ENCODE measurements around the gene MGST3.

Gene MGST3

GRCh38 chr1:165686121-165686970 lies 55.3 kb downstream of the MGST3 start:
- H3K4me2 ChIP-seq: no peak overlapping the region
- H3K4me3 ChIP-seq (IDR thresholded peaks at IDR 0.05; ENCODE audit: insufficient read depth, low read depth, low read length): no peak overlapping the region
- no peak overlapping the region for H3K9ac ChIP-seq
- no peaks in the 10 kb centered on the region for H3K27me3 ChIP-seq (ENCODE audit: insufficient read depth, low read depth)
- TF ChIP-seq CTCF (conservative IDR thresholded peaks at IDR 0.05; ENCODE audit: low read depth, low read length): 0 out of 2 replicates have a peak, but pooled peaks have one; percentile 20
- no peaks in the 10 kb centered on the region; the same call in 1 of the 2 replicates for H4K20me1 ChIP-seq (ENCODE audit: insufficient read depth)
- no peak overlapping the region for H3K27ac ChIP-seq
- peaks cover 5% of the 10 kb centered on the region for H3K4me1 ChIP-seq (ENCODE audit: low read depth, poor library complexity, severe bottlenecking)
- H3K36me3 ChIP-seq (ENCODE audit: insufficient read depth): peaks cover 12% of the 10 kb centered on the region; the same call in 1 of the 2 replicates
- H2AFZ ChIP-seq (ENCODE audit: low read depth): no peak overlapping the region
- H3K79me2 ChIP-seq (ENCODE audit: insufficient read depth, low read depth): peaks cover 66% of the 10 kb centered on the region

GRCh38 chr1:165686971-165687433 lies 56.0 kb downstream of the MGST3 start:
- Histone ChIP-seq H2AFZ (ENCODE audit: low read depth) (no peak overlapping the region), H3K9ac (no peak overlapping the region), H3K27me3 (ENCODE audit: insufficient read depth, low read depth) (no peaks in the 10 kb centered on the region), H3K79me2 (ENCODE audit: insufficient read depth, low read depth) (peaks cover 73% of the 10 kb centered on the region), H3K36me3 (ENCODE audit: insufficient read depth) (peaks cover 7% of the 10 kb centered on the region; the same call in 1 of the 2 replicates), H4K20me1 (ENCODE audit: insufficient read depth) (no peaks in the 10 kb centered on the region; the same call in 1 of the 2 replicates), H3K4me3 (IDR thresholded peaks at IDR 0.05; ENCODE audit: insufficient read depth, low read depth, low read length) (no peak overlapping the region), H3K4me1 (ENCODE audit: low read depth, poor library complexity, severe bottlenecking) (peaks cover 11% of the 10 kb centered on the region), H3K4me2 (no peak overlapping the region), H3K27ac (no peak overlapping the region)
- no peak for TF ChIP-seq CTCF (conservative IDR thresholded peaks at IDR 0.05; ENCODE audit: low read depth, low read length)

- H3K9ac ChIP-seq: no peak overlapping the region
- H3K27me3 ChIP-seq (ENCODE audit: insufficient read depth, low read depth): no peaks in the 10 kb centered on the region
- peaks cover 73% of the 10 kb centered on the region for H3K79me2 ChIP-seq (ENCODE audit: insufficient read depth, low read depth)
- no peak for TF ChIP-seq CTCF (conservative IDR thresholded peaks at IDR 0.05; ENCODE audit: low read depth, low read length)
- peaks cover 11% of the 10 kb centered on the region for H3K4me1 ChIP-seq (ENCODE audit: low read depth, poor library complexity, severe bottlenecking)
- H3K4me3 ChIP-seq (IDR thresholded peaks at IDR 0.05; ENCODE audit: insufficient read depth, low read depth, low read length): no peak overlapping the region
- no peak overlapping the region for H2AFZ ChIP-seq (ENCODE audit: low read depth)
- no peak overlapping the region for H3K27ac ChIP-seq
- no peaks in the 10 kb centered on the region for H3K36me3 ChIP-seq (ENCODE audit: insufficient read depth)
- H3K4me2 ChIP-seq: no peak overlapping the region
- H4K20me1 ChIP-seq (ENCODE audit: insufficient read depth): no peaks in the 10 kb centered on the region; the same call in 1 of the 2 replicates
Measured at GRCh38 chr1:165688046-165688445, 57.0 kb downstream of the MGST3 start.

- Histone ChIP-seq H3K27me3 (ENCODE audit: insufficient read depth, low read depth) (no peaks in the 10 kb centered on the region), H3K4me2 (no peak overlapping the region), H3K9ac (no peak overlapping the region), H3K79me2 (ENCODE audit: insufficient read depth, low read depth) (peaks cover 61% of the 10 kb centered on the region), H3K27ac (no peak overlapping the region), H2AFZ (ENCODE audit: low read depth) (no peak overlapping the region), H3K4me3 (IDR thresholded peaks at IDR 0.05; ENCODE audit: insufficient read depth, low read depth, low read length) (no peak overlapping the region), H3K36me3 (ENCODE audit: insufficient read depth) (no peaks in the 10 kb centered on the region), H4K20me1 (ENCODE audit: insufficient read depth) (peaks cover 6% of the 10 kb centered on the region; the same call in 1 of the 2 replicates), H3K4me1 (ENCODE audit: low read depth, poor library complexity, severe bottlenecking) (peaks cover 39% of the 10 kb centered on the region)
- TF ChIP-seq CTCF (conservative IDR thresholded peaks at IDR 0.05; ENCODE audit: low read depth, low read length): no peak
Measured at GRCh38 chr1:165695031-165695430, 64.0 kb downstream of the MGST3 start.
